ENCODE results near the gene GXYLT1. TPM values are rescaled to one million over a fixed set of nuclear protein-coding genes. Genes with fewer than 3 reads are reported as not detected.
A peak's percentile ranks its signal among the peaks of the same experiment; 100 is the strongest.
"Not testable (repeated sequence)": the region's sequence is repeated elsewhere in the genome, so short reads cannot be mapped to it uniquely, and the experiment has no call there.

Gene GXYLT1
- total RNA-seq, 1 donor from 2014 or later, result 5.4 TPM

- H3K9me3 ChIP-seq (replicated peaks), result peaks cover 7% of the 10 kb centered on the region
- no peaks in the 10 kb centered on the region for H3K27me3 ChIP-seq (ENCODE audit: low read depth)
- intact Hi-C loops (cut with micrococcal nuclease), result no loop called here
- H3K4me1 ChIP-seq, result no peaks in the 10 kb centered on the region
- no peak overlapping the region for H3K27ac ChIP-seq (replicated peaks)
- no peak overlapping the region for H3K4me3 ChIP-seq
- DNase-seq, result no peak
- H3K36me3 ChIP-seq, result peaks cover 18% of the 10 kb centered on the region
- no peak for TF ChIP-seq CTCF (IDR thresholded peaks at IDR 0.05; ENCODE audit: borderline replicate concordance)
Observed at GRCh38 chr12:42118136-42118879, 26.4 kb downstream of the GXYLT1 start.

DNA sequence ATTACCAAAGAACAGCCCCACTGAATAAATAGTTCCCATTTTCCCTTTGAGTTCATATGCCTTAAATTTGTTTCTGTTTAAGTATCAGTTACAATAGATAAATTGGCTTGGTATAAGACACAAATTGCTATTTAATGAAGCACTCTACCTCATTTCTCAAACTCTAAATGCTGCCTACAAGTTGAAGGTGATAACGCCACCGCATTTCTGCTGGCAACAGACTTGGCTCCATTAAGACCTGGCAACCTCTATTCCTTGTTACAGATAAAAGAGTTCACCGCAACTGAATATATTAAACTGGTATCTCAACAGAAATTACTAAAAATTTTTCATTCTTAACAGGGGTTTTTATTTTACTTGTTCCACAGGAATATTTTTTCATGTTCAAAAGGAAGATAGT lies 35.6 kb downstream of the GXYLT1 start:
- no peaks in the 10 kb centered on the region for H3K4me1 ChIP-seq
- peaks cover 11% of the 10 kb centered on the region for H3K9me3 ChIP-seq (replicated peaks)
- no peak overlapping the region for H3K4me3 ChIP-seq
- no peak for TF ChIP-seq CTCF (IDR thresholded peaks at IDR 0.05; ENCODE audit: borderline replicate concordance)
- intact Hi-C loops (cut with micrococcal nuclease), result no loop called here
- no peaks in the 10 kb centered on the region for H3K27me3 ChIP-seq (ENCODE audit: low read depth)
- no peak for DNase-seq
- H3K36me3 ChIP-seq, result peaks cover 20% of the 10 kb centered on the region
- H3K27ac ChIP-seq (replicated peaks), result no peak overlapping the region

GRCh38 chr12:42106791-42107190 lies 37.9 kb downstream of the GXYLT1 start:
- H3K4me1 ChIP-seq; H3K27me3 ChIP-seq (ENCODE audit: low read depth); intact Hi-C loops (cut with micrococcal nuclease); H3K27ac ChIP-seq (replicated peaks); DNase-seq; H3K4me3 ChIP-seq: not testable (repeated sequence)
- peaks cover 20% of the 10 kb centered on the region for H3K36me3 ChIP-seq
- H3K9me3 ChIP-seq (replicated peaks), result peaks cover 11% of the 10 kb centered on the region

GRCh38 chr12:42104784-42105183 lies 39.9 kb downstream of the GXYLT1 start:
- Histone ChIP-seq H3K9me3 (replicated peaks) (no peaks in the 10 kb centered on the region), H3K27ac (replicated peaks) (no peak overlapping the region), H3K27me3 (ENCODE audit: low read depth) (no peaks in the 10 kb centered on the region), H3K4me3 (no peak overlapping the region), H3K4me1 (no peaks in the 10 kb centered on the region), H3K36me3 (peaks cover 11% of the 10 kb centered on the region)
- TF ChIP-seq CTCF (IDR thresholded peaks at IDR 0.05; ENCODE audit: borderline replicate concordance), result no peak
- intact Hi-C loops (cut with micrococcal nuclease), result no loop called here
- no peak for DNase-seq

DNA sequence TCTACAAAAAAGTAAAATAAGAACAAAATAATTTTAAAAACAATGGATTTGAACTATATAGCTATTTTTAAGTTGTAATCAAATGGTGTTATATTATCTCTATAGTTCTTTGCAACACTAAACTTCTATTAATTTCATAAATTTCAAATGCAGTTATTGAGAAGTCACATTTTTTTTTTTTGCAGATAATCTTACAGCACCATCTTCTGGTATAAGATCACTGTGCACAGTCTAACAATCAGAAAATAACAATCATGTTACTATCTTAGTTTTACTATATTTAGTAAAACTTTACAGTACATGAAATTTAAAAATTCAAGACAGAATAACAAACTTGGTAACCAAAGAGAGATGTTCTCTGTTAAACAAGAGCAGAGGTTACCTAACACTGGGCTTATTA lies 40.6 kb downstream of the GXYLT1 start:
- peak; percentile 33 for TF ChIP-seq CTCF (IDR thresholded peaks at IDR 0.05; ENCODE audit: borderline replicate concordance)
- intact Hi-C loops (cut with micrococcal nuclease), result no loop called here
- Histone ChIP-seq H3K27me3 (ENCODE audit: low read depth) (no peaks in the 10 kb centered on the region), H3K4me3 (no peak overlapping the region), H3K4me1 (no peaks in the 10 kb centered on the region), H3K9me3 (replicated peaks) (no peaks in the 10 kb centered on the region), H3K27ac (replicated peaks) (no peak overlapping the region), H3K36me3 (peaks cover 10% of the 10 kb centered on the region)
- DNase-seq, result no peak

- no peak for DNase-seq
- no peaks in the 10 kb centered on the region for H3K9me3 ChIP-seq (replicated peaks)
- no peak overlapping the region for H3K4me3 ChIP-seq
- H3K27ac ChIP-seq (replicated peaks), result no peak overlapping the region
- H3K36me3 ChIP-seq, result peaks cover 7% of the 10 kb centered on the region
- peaks cover 4% of the 10 kb centered on the region for H3K4me1 ChIP-seq
- intact Hi-C loops (cut with micrococcal nuclease), result no loop called here
- TF ChIP-seq CTCF (IDR thresholded peaks at IDR 0.05; ENCODE audit: borderline replicate concordance), result no peak
- H3K27me3 ChIP-seq (ENCODE audit: low read depth), result no peaks in the 10 kb centered on the region
Observed at GRCh38 chr12:42103155-42103554, 41.5 kb downstream of the GXYLT1 start.

Measured in left ventricle myocardium inferior (tissue), 1 donor.